A549 (cell line): ENCODE measurements around the gene PNKP. TPM values are rescaled to one million over a fixed set of nuclear protein-coding genes. Genes with fewer than 3 reads are reported as not detected.

Source experiments
- ATAC-seq, 2 experiments: fragments of 200-7000 bp in 1 of 2; fragments of >200 bp in 1 of 2; cut with Nextera tagmentation in 1 of 2; cut with Tn5 transposase in 1 of 2; 3 replicates each; pipeline versions ENCODE4 v1.8.0 to v1.9.1; 2018 to 2020; ENCODE audit warnings: mild to moderate bottlenecking in 1 of 2, moderate library complexity in 1 of 2
- CTCF ChIA-PET: fragments of 300-600 bp; sonication (Branson Sonifier 250); formaldehyde crosslinking; extraction: SDS; loops from one replicate; lab custom pipeline; 2021; ENCODE audit warnings: antibody characterized with exemption, inconsistent platforms; lab: Yijun Ruan, JAX
- POLR2A ChIA-PET: fragments of 350-600 bp; formaldehyde crosslinking; extraction: SDS; loops from one replicate; lab custom pipeline; 2021; ENCODE audit warnings: antibody characterized with exemption, inconsistent platforms; lab: Yijun Ruan, JAX
- DNase-seq, 2 experiments: peaks; one replicate each; pipeline versions ENCODE4 v3.0.0 to v3.0.0-alpha.2; 2011 to 2016; ENCODE audit warnings: low read depth in 1 of 2, low spot score in 1 of 2
- FAIRE-seq: peaks from 2 replicates; lab custom pipeline; 2011; peaks lifted over from hg19 to GRCh38; lab: Jason Lieb, UNC
- H3K27ac ChIP-seq, 2 experiments: fragments of >200 bp; sonication (Bioruptor Twin); formaldehyde crosslinking; 3 replicates each; pipeline ENCODE4 v1.5.1; 2016 to 2017
- H3K4me1 ChIP-seq: fragments of >200 bp; sonication (Bioruptor Twin); formaldehyde crosslinking; 3 replicates; pipeline ENCODE4 v1.6.1; 2016
- H3K4me2 ChIP-seq: fragments of >200 bp; sonication (Bioruptor Twin); formaldehyde crosslinking; 3 replicates; pipeline ENCODE4 v1.6.1; 2016
- H3K4me3 ChIP-seq: fragments of >200 bp; sonication (Bioruptor Twin); formaldehyde crosslinking; 3 replicates; pipeline ENCODE4 v1.5.1; 2016
- H3K9me3 ChIP-seq: fragments of >200 bp; sonication (Bioruptor Twin); formaldehyde crosslinking; 3 replicates; pipeline ENCODE4 v1.6.1; 2016
- BHLHE40 ChIP-seq: IDR thresholded peaks from 2 replicates; pipeline ENCODE4 v1.6.1; 2012; ENCODE audit warnings: low read depth, low read length, inconsistent platforms
- CEBPB ChIP-seq, 2 experiments: fragments of >200 bp in 1 of 2; sonication (Bioruptor Twin) in 1 of 2; formaldehyde crosslinking in 1 of 2; IDR thresholded peaks; 2 replicates each; pipeline ENCODE4 v1.6.1; 2012 to 2016
- CHD4 ChIP-seq: fragments of 200-600 bp; sonication (generic); IDR thresholded peaks from 2 replicates; pipeline ENCODE4 v1.6.1; 2016; ENCODE audit warnings: antibody characterized with exemption, mild to moderate bottlenecking, borderline replicate concordance
- EHF ChIP-seq: fragments of 250-450 bp; sonication (Bioruptor Pico); IDR thresholded peaks from 2 replicates; pipeline ENCODE4 v1.5.0; 2020; ENCODE audit warnings: mild to moderate bottlenecking
- FOSB ChIP-seq: fragments of 250-450 bp; sonication (Bioruptor Pico); IDR thresholded peaks from 2 replicates; pipeline ENCODE4 v1.5.0; 2020; ENCODE audit warnings: mild to moderate bottlenecking, moderate library complexity
- FOSL2 ChIP-seq, 2 experiments: fragments of 450-650 bp in 1 of 2; fragments of >200 bp in 1 of 2; sonication (Bioruptor Twin) in 1 of 2; formaldehyde crosslinking; IDR thresholded peaks; 2 replicates each; pipeline versions ENCODE4 v1.5.0 to v1.6.1; 2016 to 2020; ENCODE audit warnings: mild to moderate bottlenecking in 1 of 2, moderate library complexity in 1 of 2
- GATA3 ChIP-seq: IDR thresholded peaks from 2 replicates; pipeline ENCODE4 v1.6.1; 2012; ENCODE audit warnings: borderline replicate concordance
- HEYL ChIP-seq: fragments of 250-450 bp; sonication (Bioruptor Pico); IDR thresholded peaks from 2 replicates; pipeline ENCODE4 v1.8.0; 2021; ENCODE audit warnings: mild to moderate bottlenecking, moderate library complexity
- HOXA7 ChIP-seq: fragments of 250-450 bp; sonication (Bioruptor Pico); IDR thresholded peaks from 2 replicates; pipeline ENCODE4 v1.5.0; 2020; ENCODE audit warnings: mild to moderate bottlenecking, moderate library complexity
- JUNB ChIP-seq: fragments of >200 bp; sonication (Bioruptor Twin); formaldehyde crosslinking; IDR thresholded peaks from 2 replicates; pipeline ENCODE4 v1.6.1; 2016
- NFE2L2 ChIP-seq: fragments of 150-350 bp; conservative IDR thresholded peaks from 2 replicates; pipeline ENCODE4 v1.6.1; 2014; ENCODE audit warnings: low read length
- RAD21 ChIP-seq, 2 experiments: fragments of >200 bp in 1 of 2; sonication (Bioruptor Twin) in 1 of 2; formaldehyde crosslinking in 1 of 2; IDR thresholded peaks in 1 of 2; conservative IDR thresholded peaks in 1 of 2; 2 replicates in 1 of 2; 3 replicates in 1 of 2; pipeline ENCODE4 v1.6.1; 2012 to 2018; ENCODE audit warnings: inconsistent platforms in 1 of 2
- RNF2 ChIP-seq: fragments of 200-600 bp; sonication (generic); IDR thresholded peaks from 2 replicates; pipeline ENCODE4 v1.6.1; 2016; ENCODE audit warnings: low read depth, mild to moderate bottlenecking, antibody characterized with exemption, moderate library complexity, borderline replicate concordance
- SREBF2 ChIP-seq: fragments of 450-650 bp; IDR thresholded peaks from 2 replicates; pipeline ENCODE4 v1.6.1; 2014; ENCODE audit warnings: mild to moderate bottlenecking, moderate library complexity
- ZC3H11A ChIP-seq: fragments of 450-650 bp; IDR thresholded peaks from 2 replicates; pipeline ENCODE4 v1.6.1; 2014; ENCODE audit warnings: antibody characterized with exemption, mild to moderate bottlenecking
- ZFP36 ChIP-seq: fragments of 450-650 bp; IDR thresholded peaks from 2 replicates; pipeline ENCODE4 v1.6.1; 2014; ENCODE audit warnings: borderline replicate concordance; ENCODE audit not compliant: partially characterized antibody
- WGBS: methylation state at CpG from one replicate; pipeline ENCODE4 v1.1.6; 2017; ENCODE audit errors: missing lambda C conversion rate; 5-methylcytosine and 5-hydroxymethylcytosine counted together
- polyA plus RNA-seq, 4 experiments: library from polyadenylated mRNA; depleted of rRNA in 3 of 4; stranded (reverse); fragments of >200 nt; fragmentation: RNase III in 1 of 4; extraction: RNeasy Plus Mini Kit Qiagen cat#74134 plus additional on column Dnase treatment in 1 of 4; gene quantifications; 2 replicates in 3 of 4; 3 replicates in 1 of 4; pipeline ENCODE4 v1.2.3, GENCODE V29; 2011 to 2017
- TF ChIP-seq, protein P1 (sequence below): fragments of 150-350 bp; IDR thresholded peaks from 2 replicates; pipeline ENCODE4 v1.6.1; 2014; ENCODE audit warnings: low read depth, mild to moderate bottlenecking, low read length
- TF ChIP-seq, protein P2 (sequence below): fragments of >200 bp; sonication (Bioruptor Twin); formaldehyde crosslinking; IDR thresholded peaks from 3 replicates; pipeline ENCODE4 v1.6.1; 2016

The PNKP gene
- polyA plus RNA-seq, 2 of the 4 experiments (the other 2 are of a cell fraction), result 23.3 to 71.2 TPM

DNA sequence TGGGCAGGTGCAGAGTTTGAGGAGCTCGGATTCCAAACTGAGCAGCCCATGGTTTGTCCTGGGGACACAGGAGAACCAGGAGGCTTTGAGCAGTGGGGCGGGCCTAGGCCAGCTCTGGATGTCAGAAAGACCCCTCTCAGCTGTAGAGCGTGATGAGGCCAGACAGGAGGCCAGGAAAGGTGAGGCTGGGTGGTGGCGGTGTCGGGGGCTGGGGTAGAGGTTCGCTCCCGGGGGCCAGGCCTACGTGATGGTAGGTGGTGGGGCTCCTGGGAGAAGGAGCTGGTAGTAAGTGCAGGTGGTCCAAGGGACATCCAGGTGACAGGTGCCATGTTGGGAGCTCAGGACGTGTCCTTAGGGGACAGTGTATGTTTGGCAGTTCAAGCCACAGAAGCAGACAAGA is 30.0 kb downstream of the PNKP start:
- TF ChIP-seq ZC3H11A (no peak), CEBPB (IDR thresholded peaks at IDR 0.05) (no peak), ZFP36 (no peak), HOXA7 (CRISPR knock-in tag) (no peak)
- TF ChIP-seq, protein P1, sequence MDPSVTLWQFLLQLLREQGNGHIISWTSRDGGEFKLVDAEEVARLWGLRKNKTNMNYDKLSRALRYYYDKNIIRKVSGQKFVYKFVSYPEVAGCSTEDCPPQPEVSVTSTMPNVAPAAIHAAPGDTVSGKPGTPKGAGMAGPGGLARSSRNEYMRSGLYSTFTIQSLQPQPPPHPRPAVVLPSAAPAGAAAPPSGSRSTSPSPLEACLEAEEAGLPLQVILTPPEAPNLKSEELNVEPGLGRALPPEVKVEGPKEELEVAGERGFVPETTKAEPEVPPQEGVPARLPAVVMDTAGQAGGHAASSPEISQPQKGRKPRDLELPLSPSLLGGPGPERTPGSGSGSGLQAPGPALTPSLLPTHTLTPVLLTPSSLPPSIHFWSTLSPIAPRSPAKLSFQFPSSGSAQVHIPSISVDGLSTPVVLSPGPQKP, result no peak
- 93% methylated on average over 9 of the region's 9 CpGs for WGBS
- POLR2A ChIA-PET, result no interaction called here
- CTCF ChIA-PET, result interaction anchor here (1.0 to 1.5 kb wide), 4 partner anchors 9 to 18 kb away, joined by 3 to 4 read pairs (median 3); partner anchors contain the start of gene PTOV1
- H3K4me2 ChIP-seq, result no peak overlapping the region
- ATAC-seq (no peak), FAIRE-seq (no peak), DNase-seq (no peak)
- no peak overlapping the region for H3K4me3 ChIP-seq
- H3K27ac ChIP-seq, result no peak overlapping the region
- no peaks in the 10 kb centered on the region for H3K4me1 ChIP-seq
- H3K9me3 ChIP-seq, result no peaks in the 10 kb centered on the region

DNA sequence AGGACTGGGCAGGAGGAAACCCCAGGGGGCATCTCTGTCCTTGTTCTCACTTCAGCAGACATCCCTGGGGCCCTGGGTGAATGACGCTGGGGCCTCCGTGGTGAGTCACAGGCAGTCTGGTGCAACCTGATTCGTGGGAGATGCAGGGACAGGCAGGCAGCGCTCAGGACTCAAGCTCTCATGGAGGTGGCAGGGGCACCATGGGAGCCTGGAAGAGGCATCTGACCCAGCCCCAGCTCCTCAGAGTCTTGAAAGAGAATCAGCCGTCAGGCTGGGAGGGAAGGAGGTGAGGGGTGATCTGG is 30.4 kb downstream of the PNKP start:
- no peaks in the 10 kb centered on the region for H3K4me1 ChIP-seq
- no peak overlapping the region for H3K4me2 ChIP-seq
- DNase-seq (no peak), ATAC-seq (no peak), FAIRE-seq (no peak)
- H3K4me3 ChIP-seq, result no peak overlapping the region
- H3K9me3 ChIP-seq, result no peaks in the 10 kb centered on the region
- TF ChIP-seq BHLHE40 (no peak), NFE2L2 (no peak), FOSB (CRISPR knock-in tag) (no peak), HEYL (CRISPR knock-in tag) (no peak)
- no peak overlapping the region for H3K27ac ChIP-seq
- CTCF ChIA-PET, result interaction anchor here (0.6 to 1.5 kb wide), 6 partner anchors 8 to 315 kb away, joined by 3 to 4 read pairs (median 3); partner anchors contain the start of gene PTOV1
- 85% methylated on average over 5 of the region's 5 CpGs for WGBS
- POLR2A ChIA-PET, result no interaction called here

DNA sequence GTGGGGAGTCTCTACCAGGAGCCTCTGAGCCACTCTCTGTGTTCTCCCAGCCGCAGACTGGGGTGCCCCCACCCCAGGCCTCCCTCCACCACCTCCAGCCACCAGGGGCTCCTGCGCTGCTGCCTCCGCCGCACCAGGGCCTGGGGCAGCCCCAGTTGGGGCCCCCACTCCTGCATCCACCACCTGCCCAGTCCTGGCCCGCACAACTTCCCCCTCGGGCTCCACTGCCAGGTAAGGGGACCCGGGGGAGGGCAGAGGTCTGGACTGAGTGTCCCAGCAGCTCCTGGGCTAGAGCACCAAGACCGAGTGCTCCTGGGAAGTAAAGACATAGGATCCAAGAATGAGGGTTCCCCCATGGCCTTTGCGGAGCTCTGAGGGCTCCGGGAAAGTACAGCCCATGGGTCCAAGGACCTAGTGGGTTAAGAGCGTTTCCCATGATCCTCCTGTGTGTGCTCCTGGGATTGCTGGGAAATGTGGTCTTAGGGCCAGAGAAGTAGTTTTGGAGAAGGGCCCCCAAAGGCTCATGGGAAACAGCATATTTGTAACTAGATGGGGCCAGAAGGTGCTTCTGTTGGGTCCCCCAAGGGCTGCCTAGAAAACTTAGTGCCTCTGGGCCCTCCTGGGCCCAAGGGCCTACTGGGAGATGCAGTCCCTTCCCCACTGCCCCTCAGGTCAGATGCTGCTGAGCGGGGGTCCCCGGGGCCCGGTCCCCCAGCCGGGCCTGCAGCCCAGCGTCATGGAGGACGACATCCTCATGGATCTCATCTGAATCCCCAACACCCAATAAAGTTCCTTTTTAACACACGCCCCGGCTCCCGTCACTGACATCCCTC is 31.0 kb downstream of the PNKP start:
- no peaks in the 10 kb centered on the region for H3K9me3 ChIP-seq
- POLR2A ChIA-PET, result interaction anchor here (0.6 kb wide), 1 partner anchor 32 kb away, joined by 3 read pairs; no protein-coding TSS in a partner anchor
- ATAC-seq, result no peak
- CTCF ChIA-PET, result interaction anchor here (0.6 to 2.6 kb wide), 7 partner anchors 9 to 315 kb away, joined by 3 to 10 read pairs (median 3); partner anchors contain the start of gene PTOV1
- no peak overlapping the region for H3K27ac ChIP-seq
- no peak for FAIRE-seq
- WGBS, result 93% methylated on average over 19 of the region's 20 CpGs
- DNase-seq, result no peak
- TF ChIP-seq SREBF2, result no peak
- no peak for TF ChIP-seq FOSL2 (IDR thresholded peaks at IDR 0.05)
- no peak for TF ChIP-seq FOSL2 (CRISPR knock-in tag; IDR thresholded peaks at IDR 0.05)
- no peak for TF ChIP-seq EHF (CRISPR knock-in tag)
- no peak for TF ChIP-seq GATA3
- TF ChIP-seq RAD21 (conservative IDR thresholded peaks at IDR 0.05 in 1 of 2, IDR thresholded peaks at IDR 0.05 in 1 of 2), result no peak
- TF ChIP-seq, protein P2, sequence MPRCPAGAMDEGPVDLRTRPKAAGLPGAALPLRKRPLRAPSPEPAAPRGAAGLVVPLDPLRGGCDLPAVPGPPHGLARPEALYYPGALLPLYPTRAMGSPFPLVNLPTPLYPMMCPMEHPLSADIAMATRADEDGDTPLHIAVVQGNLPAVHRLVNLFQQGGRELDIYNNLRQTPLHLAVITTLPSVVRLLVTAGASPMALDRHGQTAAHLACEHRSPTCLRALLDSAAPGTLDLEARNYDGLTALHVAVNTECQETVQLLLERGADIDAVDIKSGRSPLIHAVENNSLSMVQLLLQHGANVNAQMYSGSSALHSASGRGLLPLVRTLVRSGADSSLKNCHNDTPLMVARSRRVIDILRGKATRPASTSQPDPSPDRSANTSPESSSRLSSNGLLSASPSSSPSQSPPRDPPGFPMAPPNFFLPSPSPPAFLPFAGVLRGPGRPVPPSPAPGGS, result no peak
- no peak for TF ChIP-seq CHD4
- no peak for TF ChIP-seq JUNB
- TF ChIP-seq RNF2, result no peak
- no peak for TF ChIP-seq ZFP36
- TF ChIP-seq CEBPB (IDR thresholded peaks at IDR 0.05), result no peak
- H3K4me3 ChIP-seq, result no peak overlapping the region
- H3K4me2 ChIP-seq, result no peak overlapping the region
- H3K4me1 ChIP-seq, result no peaks in the 10 kb centered on the region
